Measurements from ENCODE around the gene SF3A2. TPM values are rescaled to one million over a fixed set of nuclear protein-coding genes. Genes with fewer than 3 reads are reported as not detected.

The SF3A2 gene
- total RNA-seq (140 and 164 TPM in 2 replicates), polyA plus RNA-seq (19.1 and 21.5 TPM in 2 replicates), polyA minus RNA-seq (27.4 and 29.2 TPM in 2 replicates), Bru-seq, nascent RNA (percentile 83 among the genes with signal in this experiment), BruChase-seq, experiment 1, labeled RNA remaining after a 6-hour chase (percentile 93 among the genes with signal in this experiment), BruChase-seq, experiment 2, labeled RNA remaining after a 2-hour chase (percentile 86 among the genes with signal in this experiment)
- polyA plus RNA-seq (2011; cell fraction: cytosol; rRNA removed), result 37.2 and 46.9 TPM in 2 replicates
- 97.6 and 105 TPM in 2 replicates for polyA plus RNA-seq (2011; cell fraction: nucleus; rRNA removed)
- 94.8 and 130 TPM in 2 replicates for polyA plus RNA-seq (2012)
- polyA minus RNA-seq (2011; cell fraction: cytosol; rRNA and poly(A)+ RNA removed), result 44.2 TPM
- 50.4 and 106 TPM in 2 replicates for polyA minus RNA-seq (2011; cell fraction: nucleus; rRNA and poly(A)+ RNA removed)
- long read RNA-seq, transcript SF3A2-201 (9 exons, 1,963 nt), result major isoform, 116 of 159 reads
- long read RNA-seq, partial matches to known transcripts, result 8 of 159 reads
- long read RNA-seq, other reads (novel, unspliced or antisense), result 33 of 159 reads

GRCh38 chr19:2236314-2237050, at the start of gene SF3A2, which contains the start of gene PLEKHJ1:
SF3A2 (plus strand) TSS chr19:2236824; CDS start chr19:2243419, 6,595 bp downstream.
PLEKHJ1 (minus strand) TSS chr19:2236329; CDS start chr19:2236248, 81 bp downstream.
- BruUV-seq (replicated peaks), result no TSS peak
- peak; percentile 94 for FAIRE-seq
- POLR2A ChIA-PET, result no interaction called here

More at GRCh38 chr19:2236314-2237050, at the start of gene SF3A2, which contains the start of gene PLEKHJ1:
- no peaks in the 10 kb centered on the region for H4K20me1 ChIP-seq (replicated peaks; ENCODE audit: control insufficient read depth, extremely low read depth, insufficient read depth, low read length)
- peak; percentile 99 for TF ChIP-seq CTCF (IDR thresholded peaks at IDR 0.05; ENCODE audit: extremely low read depth in 1 of 2, insufficient read depth in 1 of 2, low read depth in 1 of 2, low read length in 2 of 2)
- TF ChIP-seq MYC (IDR thresholded peaks at IDR 0.05; ENCODE audit: low read depth, low read length), result no peak
- no peak for TF ChIP-seq EZH2 (IDR thresholded peaks at IDR 0.05; ENCODE audit: borderline replicate concordance, low read depth, low read length, severe bottlenecking)
- peak; percentile 78 for TF ChIP-seq FOS (IDR thresholded peaks at IDR 0.05; ENCODE audit: borderline replicate concordance, insufficient read depth, low read length)
- TF ChIP-seq GATA2 (IDR thresholded peaks at IDR 0.05; ENCODE audit: insufficient read depth, insufficient read length, low read depth, low read length), result no peak
- TF ChIP-seq POLR2A (IDR thresholded peaks at IDR 0.05; ENCODE audit: low read depth, low read length), result peak; percentile 71
- no peak for TF ChIP-seq JUN (IDR thresholded peaks at IDR 0.05; ENCODE audit: borderline replicate concordance, insufficient read depth, insufficient read length, low read depth)
- peak; percentile 67 for TF ChIP-seq POLR2AphosphoS5 (IDR thresholded peaks at IDR 0.05; ENCODE audit: insufficient read depth, low read depth, low read length)
- peak; percentile 68 for TF ChIP-seq MAX (IDR thresholded peaks at IDR 0.05; ENCODE audit: insufficient read depth, insufficient read length)
- peak within 1 kb of the TSS; percentile 56 to 86 (median 80) for H3K4me3 ChIP-seq (replicated peaks in 1 of 3; ENCODE audit: insufficient read depth in 1 of 3, low read depth in 1 of 3, low read length in 3 of 3)
- DNase-seq (ENCODE audit: low read depth, low spot score), result peak; percentile 99
- peak within 1 kb of the TSS; percentile 78 for H2AFZ ChIP-seq (ENCODE audit: low read depth, low read length)
- peak within 1 kb of the TSS; percentile 66 for H3K27ac ChIP-seq (ENCODE audit: insufficient read depth, low read depth, low read length)
- peak within 1 kb of the TSS; percentile 93 for H3K4me2 ChIP-seq (ENCODE audit: insufficient read depth, low read length)
- dilution Hi-C loops (cut with MboI; ENCODE audit: extremely low pct_ligation_motif_present, low sequenced_read_pairs), result no loop called here
- no peaks in the 10 kb centered on the region for H3K27me3 ChIP-seq (ENCODE audit: control insufficient read depth in 2 of 2, insufficient read depth in 2 of 2, low read length in 2 of 2)
- CTCF ChIA-PET, result interaction anchor here (0.7 to 4.8 kb wide), 9 partner anchors 13 to 81 kb away, joined by 3 to 40 read pairs (median 11); partner anchors contain the start of gene AMH
- H3K4me1 ChIP-seq (ENCODE audit: control insufficient read depth, extremely low read depth, insufficient read depth, low read length), result peaks cover 41% of the 10 kb centered on the region
- peaks cover 69% of the 10 kb centered on the region for H3K79me2 ChIP-seq (ENCODE audit: control insufficient read depth, insufficient read depth, low read length)
- intact Hi-C loops (cut with micrococcal nuclease), result loop anchor here (1.0 to 5.0 kb wide), 10 partner anchors 18 to 801 kb away; partner anchors contain the start of gene TIMM13
- no peaks in the 10 kb centered on the region for H3K9me3 ChIP-seq (replicated peaks; ENCODE audit: control insufficient read depth, insufficient read depth, low read length)
- no peaks in the 10 kb centered on the region for H3K9me1 ChIP-seq (replicated peaks; ENCODE audit: control insufficient read depth, extremely low read depth, insufficient read depth, low read length)
- H3K36me3 ChIP-seq (ENCODE audit: control insufficient read depth in 2 of 2, extremely low read depth in 1 of 2, insufficient read depth in 2 of 2, low read length in 2 of 2), result peaks cover 0 to 17% of the 10 kb centered on the region in 2 experiments
- H3K9ac ChIP-seq (replicated peaks; ENCODE audit: extremely low read depth, insufficient read depth, low read length), result peak within 1 kb of the TSS; percentile 67

All from endothelial cell of umbilical vein (primary cell).